PC-3 (cell line): ENCODE data around the gene ERFL.

Experiments used
- EZH2 ChIP-seq: fragments of 300-600 bp; sonication (generic); IDR thresholded peaks from one replicate; pipeline ENCODE4 v1.6.1; 2017; ENCODE audit warnings: antibody characterized with exemption, mild to moderate bottlenecking, low read length; ENCODE audit not compliant: unreplicated experiment
- EZH2phosphoT487 ChIP-seq: fragments of 300-600 bp; sonication (generic); IDR thresholded peaks from 2 replicates; pipeline ENCODE4 v1.6.1; 2018; ENCODE audit warnings: mild to moderate bottlenecking, antibody characterized with exemption, low read length, borderline replicate concordance
- TF ChIP-seq, protein P1 (sequence below): fragments of 300-600 bp; sonication (generic); conservative IDR thresholded peaks from 2 replicates; pipeline ENCODE4 v1.5.1; 2017; ENCODE audit warnings: antibody characterized with exemption, low read depth, mild to moderate bottlenecking, low read length

DNA sequence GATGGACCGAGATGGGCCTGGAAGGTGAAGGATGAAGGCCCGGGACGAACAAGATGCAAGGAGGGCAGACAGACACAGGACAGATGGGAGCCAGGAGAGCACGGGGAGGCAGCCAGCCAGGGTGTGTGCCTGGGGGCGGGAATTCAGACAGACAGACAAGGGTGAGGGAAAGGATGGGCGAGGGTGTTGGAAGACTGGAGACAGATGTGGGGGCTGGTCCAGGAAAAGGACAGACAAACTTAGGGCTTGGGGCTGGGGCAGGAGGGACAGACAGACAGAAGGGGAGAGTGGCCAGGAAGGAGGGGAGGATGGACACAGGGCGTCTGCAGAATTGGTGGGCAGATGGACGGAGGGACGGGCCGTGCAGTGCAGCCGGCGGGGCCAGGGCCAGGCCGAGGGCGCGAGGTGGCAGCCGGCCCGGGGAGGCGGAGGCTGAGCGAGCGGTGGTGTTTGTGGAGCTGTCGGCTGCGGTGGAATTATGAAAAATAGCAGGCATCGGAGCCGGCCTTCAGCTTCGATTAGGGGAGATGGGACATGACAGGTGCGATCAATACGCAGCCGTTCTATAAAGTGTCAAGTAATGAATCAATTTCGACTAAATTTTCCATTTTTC lies 4.6 kb upstream of the ERFL start:
- TF ChIP-seq, protein P1, sequence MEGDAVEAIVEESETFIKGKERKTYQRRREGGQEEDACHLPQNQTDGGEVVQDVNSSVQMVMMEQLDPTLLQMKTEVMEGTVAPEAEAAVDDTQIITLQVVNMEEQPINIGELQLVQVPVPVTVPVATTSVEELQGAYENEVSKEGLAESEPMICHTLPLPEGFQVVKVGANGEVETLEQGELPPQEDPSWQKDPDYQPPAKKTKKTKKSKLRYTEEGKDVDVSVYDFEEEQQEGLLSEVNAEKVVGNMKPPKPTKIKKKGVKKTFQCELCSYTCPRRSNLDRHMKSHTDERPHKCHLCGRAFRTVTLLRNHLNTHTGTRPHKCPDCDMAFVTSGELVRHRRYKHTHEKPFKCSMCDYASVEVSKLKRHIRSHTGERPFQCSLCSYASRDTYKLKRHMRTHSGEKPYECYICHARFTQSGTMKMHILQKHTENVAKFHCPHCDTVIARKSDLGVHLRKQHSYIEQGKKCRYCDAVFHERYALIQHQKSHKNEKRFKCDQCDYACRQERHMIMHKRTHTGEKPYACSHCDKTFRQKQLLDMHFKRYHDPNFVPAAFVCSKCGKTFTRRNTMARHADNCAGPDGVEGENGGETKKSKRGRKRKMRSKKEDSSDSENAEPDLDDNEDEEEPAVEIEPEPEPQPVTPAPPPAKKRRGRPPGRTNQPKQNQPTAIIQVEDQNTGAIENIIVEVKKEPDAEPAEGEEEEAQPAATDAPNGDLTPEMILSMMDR: no peak
- TF ChIP-seq EZH2phosphoT487: no peak
- no peak for TF ChIP-seq EZH2
